HepG2 (cell line): Measurements from ENCODE around the gene NBPF3. TPM values are rescaled to one million over a fixed set of nuclear protein-coding genes. Genes with fewer than 3 reads are reported as not detected.

Experiments used
- CCDC6 ChIP-seq: sonication (generic); formaldehyde crosslinking; IDR thresholded peaks from 2 replicates; pipeline ENCODE4 v1.8.1; 2022; ENCODE audit warnings: mild to moderate bottlenecking, missing genetic modification reagents, moderate library complexity
- CREM ChIP-seq, 2 experiments: sonication (generic) in 1 of 2; formaldehyde crosslinking in 1 of 2; IDR thresholded peaks; 2 replicates each; pipeline versions ENCODE4 v1.4.0 to v1.6.1; 2016 to 2020; ENCODE audit warnings: antibody characterized with exemption in 1 of 2, mild to moderate bottlenecking in 1 of 2, missing genetic modification reagents in 1 of 2
- GTF2F1 ChIP-seq: fragments of 150-350 bp; IDR thresholded peaks from 2 replicates; pipeline ENCODE4 v1.6.1; 2014; ENCODE audit warnings: low read length
- HOXA5 ChIP-seq: sonication (generic); formaldehyde crosslinking; IDR thresholded peaks from 2 replicates; pipeline ENCODE4 v1.4.0; 2020; ENCODE audit warnings: missing genetic modification reagents
- HOXA7 ChIP-seq: sonication (generic); formaldehyde crosslinking; IDR thresholded peaks from 2 replicates; pipeline ENCODE4 v1.8.1; 2022; ENCODE audit warnings: mild to moderate bottlenecking, missing genetic modification reagents, moderate library complexity
- JUN ChIP-seq: sonication (generic); formaldehyde crosslinking; IDR thresholded peaks from 2 replicates; pipeline ENCODE4 v1.4.0; 2020; ENCODE audit warnings: mild to moderate bottlenecking, missing genetic modification reagents
- NCOA2 ChIP-seq: sonication (generic); formaldehyde crosslinking; IDR thresholded peaks from 2 replicates; pipeline ENCODE4 v1.8.0; 2022; ENCODE audit warnings: inconsistent platforms
- NFE2L1 ChIP-seq: sonication (generic); formaldehyde crosslinking; IDR thresholded peaks from 2 replicates; pipeline ENCODE4 v1.4.0; 2020; ENCODE audit warnings: missing genetic modification reagents, mild to moderate bottlenecking, borderline replicate concordance
- PHF5A ChIP-seq: IDR thresholded peaks from one replicate; pipeline ENCODE4 v1.6.1; 2018; ENCODE audit warnings: low read depth, missing genetic modification reagents; ENCODE audit not compliant: unreplicated experiment
- RXRB ChIP-seq: IDR thresholded peaks from 2 replicates; pipeline ENCODE4 v1.6.1; 2016; ENCODE audit warnings: borderline replicate concordance, missing genetic modification reagents, missing compliant biosample characterization
- TCF7 ChIP-seq: sonication (generic); IDR thresholded peaks from 2 replicates; pipeline ENCODE4 v1.6.1; 2016; ENCODE audit warnings: antibody characterized with exemption, low read depth
- ZBTB38 ChIP-seq: sonication (generic); formaldehyde crosslinking; IDR thresholded peaks from 2 replicates; pipeline ENCODE4 v1.5.1; 2020; ENCODE audit warnings: mild to moderate bottlenecking, missing genetic modification reagents
- ZBTB7B ChIP-seq: sonication (generic); formaldehyde crosslinking; IDR thresholded peaks from 2 replicates; pipeline ENCODE4 v1.4.0; 2020; ENCODE audit warnings: missing genetic modification reagents
- ZFP37 ChIP-seq: sonication (generic); formaldehyde crosslinking; IDR thresholded peaks from 2 replicates; pipeline ENCODE4 v1.4.0; 2020; ENCODE audit warnings: missing genetic modification reagents, borderline replicate concordance
- ZNF713 ChIP-seq: sonication (generic); formaldehyde crosslinking; IDR thresholded peaks from 2 replicates; pipeline ENCODE4 v1.4.0; 2020; ENCODE audit warnings: mild to moderate bottlenecking, missing genetic modification reagents
- ZNF788 ChIP-seq: sonication (generic); formaldehyde crosslinking; IDR thresholded peaks from 2 replicates; pipeline ENCODE4 v1.5.0; 2020; ENCODE audit warnings: mild to moderate bottlenecking, missing genetic modification reagents, borderline replicate concordance
- polyA plus RNA-seq, 8 experiments: library from polyadenylated mRNA; depleted of rRNA in 3 of 8; stranded (reverse) in 7 of 8; unstranded in 1 of 8; fragments of >200 nt; fragmentation: Illumina TruSeq in 4 of 8; extraction: Trizol in 4 of 8; gene quantifications; 2 replicates each; pipeline versions ENCODE4 v1.2.1 to v1.2.3, GENCODE V29; 2011 to 2016; ENCODE audit warnings: low read depth in 4 of 8, missing spikeins in 1 of 8, mixed read lengths in 1 of 8; ENCODE audit not compliant: insufficient read depth in 1 of 8
- total RNA-seq, 5 experiments: library from RNA; depleted of rRNA; stranded (reverse); fragments of >200 nt; fragmentation: Illumina TruSeq; extraction: Trizol; gene quantifications; 2 replicates each; pipeline ENCODE4 v1.2.3, GENCODE V29; 2016; ENCODE audit warnings: low read depth in 1 of 5
- TF ChIP-seq, protein P1 (sequence below): sonication (generic); formaldehyde crosslinking; IDR thresholded peaks from 2 replicates; pipeline ENCODE4 v1.5.1; 2020; ENCODE audit warnings: mild to moderate bottlenecking, missing genetic modification reagents, moderate library complexity
- TF ChIP-seq, protein P2 (sequence below): sonication (generic); formaldehyde crosslinking; IDR thresholded peaks from 2 replicates; pipeline ENCODE4 v1.8.0; 2022; ENCODE audit warnings: low read depth, missing genetic modification reagents
- TF ChIP-seq, protein P3 (sequence below): conservative IDR thresholded peaks from 2 replicates; pipeline ENCODE4 v1.6.1; 2018; ENCODE audit warnings: missing genetic modification reagents
- TF ChIP-seq, protein P4 (sequence below): sonication (generic); formaldehyde crosslinking; IDR thresholded peaks from 2 replicates; pipeline ENCODE4 v1.8.1; 2023; ENCODE audit warnings: mild to moderate bottlenecking, missing genetic modification reagents
- TF ChIP-seq, protein P5 (sequence below): sonication (generic); formaldehyde crosslinking; IDR thresholded peaks from 2 replicates; pipeline ENCODE4 v1.5.0; 2020; ENCODE audit warnings: mild to moderate bottlenecking, missing genetic modification reagents

NBPF3 gene
- total and polyA plus RNA-seq, 2 of the 13 experiments (the other 11 are each of a cell fraction or from before 2014, with no cell fraction given), result 3.5 to 4.9 TPM

DNA sequence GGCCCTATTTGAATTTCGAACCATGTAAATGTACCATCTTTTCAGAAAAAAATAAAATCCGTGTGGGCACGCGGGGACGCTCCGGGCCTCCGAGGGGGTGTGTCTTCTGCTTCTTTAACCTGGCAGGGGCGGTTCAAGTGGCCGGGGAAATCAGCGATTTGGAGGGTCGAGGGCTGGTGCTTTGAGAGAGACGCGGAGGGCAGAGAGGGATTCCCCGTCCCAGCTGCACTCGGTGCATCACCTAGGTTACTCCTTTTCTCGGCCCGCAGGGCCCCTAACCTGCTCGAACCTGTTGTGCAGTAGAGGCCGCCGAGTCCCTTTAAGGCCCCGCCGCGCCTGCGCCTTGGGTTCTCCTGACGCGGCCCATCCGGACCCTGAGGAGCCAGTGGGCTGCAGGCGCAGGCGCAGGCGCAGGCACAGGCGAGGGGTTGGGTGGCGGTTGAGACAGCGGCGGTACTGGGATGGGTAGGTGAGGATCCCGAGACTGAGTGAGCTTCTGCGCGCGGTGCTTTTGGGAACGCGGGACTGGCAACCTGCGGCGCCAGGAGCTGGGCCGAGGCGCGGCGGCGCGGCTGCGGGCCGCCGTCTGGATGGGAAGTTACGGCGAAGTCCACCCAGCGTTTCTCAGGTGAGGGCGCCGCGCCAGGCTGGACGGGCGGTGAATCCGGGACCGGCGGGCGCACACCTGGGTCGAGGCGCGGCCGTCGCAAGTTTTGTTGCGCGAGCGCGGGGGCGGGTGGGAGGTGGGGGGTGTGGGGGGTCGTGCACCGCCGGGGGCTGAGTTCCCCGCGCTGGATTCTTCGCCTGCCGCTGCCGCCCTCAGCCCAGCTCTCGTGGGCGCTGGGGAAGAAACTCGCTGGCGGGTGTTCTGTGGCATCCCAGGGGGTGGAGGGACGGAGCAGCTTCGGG, at the start of gene NBPF3 (continued):
- TF ChIP-seq JUN (CRISPR knock-in tag) (no peak), ZNF788 (CRISPR knock-in tag) (peak; percentile 60; the same call in 1 of the 2 replicates), NFE2L1 (CRISPR knock-in tag) (no peak), GTF2F1 (no peak), HOXA7 (CRISPR knock-in tag) (no peak), NCOA2 (CRISPR knock-in tag) (no peak), ZFP37 (CRISPR knock-in tag) (no peak), CREM (IDR thresholded peaks at IDR 0.05) (no peak), CREM (CRISPR knock-in tag; IDR thresholded peaks at IDR 0.05) (no peak), TCF7 (no peak), ZBTB7B (CRISPR knock-in tag) (0 out of 2 replicates have a peak, but pooled peaks have one; percentile 21), HOXA5 (no peak), RXRB (CRISPR knock-in tag) (no peak), ZNF713 (no peak), CCDC6 (no peak), ZBTB38 (CRISPR knock-in tag) (no peak), PHF5A (CRISPR knock-in tag) (no peak)
- TF ChIP-seq, protein P1, sequence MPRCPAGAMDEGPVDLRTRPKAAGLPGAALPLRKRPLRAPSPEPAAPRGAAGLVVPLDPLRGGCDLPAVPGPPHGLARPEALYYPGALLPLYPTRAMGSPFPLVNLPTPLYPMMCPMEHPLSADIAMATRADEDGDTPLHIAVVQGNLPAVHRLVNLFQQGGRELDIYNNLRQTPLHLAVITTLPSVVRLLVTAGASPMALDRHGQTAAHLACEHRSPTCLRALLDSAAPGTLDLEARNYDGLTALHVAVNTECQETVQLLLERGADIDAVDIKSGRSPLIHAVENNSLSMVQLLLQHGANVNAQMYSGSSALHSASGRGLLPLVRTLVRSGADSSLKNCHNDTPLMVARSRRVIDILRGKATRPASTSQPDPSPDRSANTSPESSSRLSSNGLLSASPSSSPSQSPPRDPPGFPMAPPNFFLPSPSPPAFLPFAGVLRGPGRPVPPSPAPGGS, result peak; percentile 40; the same call in 1 of the 2 replicates
- TF ChIP-seq, protein P2, sequence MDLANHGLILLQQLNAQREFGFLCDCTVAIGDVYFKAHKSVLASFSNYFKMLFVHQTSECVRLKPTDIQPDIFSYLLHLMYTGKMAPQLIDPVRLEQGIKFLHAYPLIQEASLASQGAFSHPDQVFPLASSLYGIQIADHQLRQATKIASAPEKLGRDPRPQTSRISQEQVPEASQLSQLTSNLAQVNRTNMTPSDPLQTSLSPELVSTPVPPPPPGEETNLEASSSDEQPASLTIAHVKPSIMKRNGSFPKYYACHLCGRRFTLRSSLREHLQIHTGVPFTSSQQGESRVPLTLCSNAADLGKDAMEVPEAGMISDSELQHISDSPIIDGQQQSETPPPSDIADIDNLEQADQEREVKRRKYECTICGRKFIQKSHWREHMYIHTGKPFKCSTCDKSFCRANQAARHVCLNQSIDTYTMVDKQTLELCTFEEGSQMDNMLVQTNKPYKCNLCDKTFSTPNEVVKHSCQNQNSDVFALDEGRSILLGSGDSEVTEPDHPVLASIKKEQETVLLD, result no peak
- TF ChIP-seq, protein P3, sequence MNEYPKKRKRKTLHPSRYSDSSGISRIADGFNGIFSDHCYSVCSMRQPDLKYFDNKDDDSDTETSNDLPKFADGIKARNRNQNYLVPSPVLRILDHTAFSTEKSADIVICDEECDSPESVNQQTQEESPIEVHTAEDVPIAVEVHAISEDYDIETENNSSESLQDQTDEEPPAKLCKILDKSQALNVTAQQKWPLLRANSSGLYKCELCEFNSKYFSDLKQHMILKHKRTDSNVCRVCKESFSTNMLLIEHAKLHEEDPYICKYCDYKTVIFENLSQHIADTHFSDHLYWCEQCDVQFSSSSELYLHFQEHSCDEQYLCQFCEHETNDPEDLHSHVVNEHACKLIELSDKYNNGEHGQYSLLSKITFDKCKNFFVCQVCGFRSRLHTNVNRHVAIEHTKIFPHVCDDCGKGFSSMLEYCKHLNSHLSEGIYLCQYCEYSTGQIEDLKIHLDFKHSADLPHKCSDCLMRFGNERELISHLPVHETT (CRISPR knock-in tag), result no peak
- TF ChIP-seq, protein P4, sequence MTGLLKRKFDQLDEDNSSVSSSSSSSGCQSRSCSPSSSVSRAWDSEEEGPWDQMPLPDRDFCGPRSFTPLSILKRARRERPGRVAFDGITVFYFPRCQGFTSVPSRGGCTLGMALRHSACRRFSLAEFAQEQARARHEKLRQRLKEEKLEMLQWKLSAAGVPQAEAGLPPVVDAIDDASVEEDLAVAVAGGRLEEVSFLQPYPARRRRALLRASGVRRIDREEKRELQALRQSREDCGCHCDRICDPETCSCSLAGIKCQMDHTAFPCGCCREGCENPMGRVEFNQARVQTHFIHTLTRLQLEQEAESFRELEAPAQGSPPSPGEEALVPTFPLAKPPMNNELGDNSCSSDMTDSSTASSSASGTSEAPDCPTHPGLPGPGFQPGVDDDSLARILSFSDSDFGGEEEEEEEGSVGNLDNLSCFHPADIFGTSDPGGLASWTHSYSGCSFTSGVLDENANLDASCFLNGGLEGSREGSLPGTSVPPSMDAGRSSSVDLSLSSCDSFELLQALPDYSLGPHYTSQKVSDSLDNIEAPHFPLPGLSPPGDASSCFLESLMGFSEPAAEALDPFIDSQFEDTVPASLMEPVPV (CRISPR knock-in tag), result peak; percentile 50; the same call in 1 of the 2 replicates
- TF ChIP-seq, protein P5, sequence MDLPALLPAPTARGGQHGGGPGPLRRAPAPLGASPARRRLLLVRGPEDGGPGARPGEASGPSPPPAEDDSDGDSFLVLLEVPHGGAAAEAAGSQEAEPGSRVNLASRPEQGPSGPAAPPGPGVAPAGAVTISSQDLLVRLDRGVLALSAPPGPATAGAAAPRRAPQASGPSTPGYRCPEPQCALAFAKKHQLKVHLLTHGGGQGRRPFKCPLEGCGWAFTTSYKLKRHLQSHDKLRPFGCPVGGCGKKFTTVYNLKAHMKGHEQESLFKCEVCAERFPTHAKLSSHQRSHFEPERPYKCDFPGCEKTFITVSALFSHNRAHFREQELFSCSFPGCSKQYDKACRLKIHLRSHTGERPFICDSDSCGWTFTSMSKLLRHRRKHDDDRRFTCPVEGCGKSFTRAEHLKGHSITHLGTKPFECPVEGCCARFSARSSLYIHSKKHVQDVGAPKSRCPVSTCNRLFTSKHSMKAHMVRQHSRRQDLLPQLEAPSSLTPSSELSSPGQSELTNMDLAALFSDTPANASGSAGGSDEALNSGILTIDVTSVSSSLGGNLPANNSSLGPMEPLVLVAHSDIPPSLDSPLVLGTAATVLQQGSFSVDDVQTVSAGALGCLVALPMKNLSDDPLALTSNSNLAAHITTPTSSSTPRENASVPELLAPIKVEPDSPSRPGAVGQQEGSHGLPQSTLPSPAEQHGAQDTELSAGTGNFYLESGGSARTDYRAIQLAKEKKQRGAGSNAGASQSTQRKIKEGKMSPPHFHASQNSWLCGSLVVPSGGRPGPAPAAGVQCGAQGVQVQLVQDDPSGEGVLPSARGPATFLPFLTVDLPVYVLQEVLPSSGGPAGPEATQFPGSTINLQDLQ (CRISPR knock-in tag), result no peak
